ENCODE measurements around the gene DNAJA1. TPM values are rescaled to one million over a fixed set of nuclear protein-coding genes. Genes with fewer than 3 reads are reported as not detected.
A peak's percentile ranks its signal among the peaks of the same experiment; 100 is the strongest.

Gene DNAJA1
- total RNA-seq, 2 donors from 2014 or later, result 60.5 to 112 TPM

DNA sequence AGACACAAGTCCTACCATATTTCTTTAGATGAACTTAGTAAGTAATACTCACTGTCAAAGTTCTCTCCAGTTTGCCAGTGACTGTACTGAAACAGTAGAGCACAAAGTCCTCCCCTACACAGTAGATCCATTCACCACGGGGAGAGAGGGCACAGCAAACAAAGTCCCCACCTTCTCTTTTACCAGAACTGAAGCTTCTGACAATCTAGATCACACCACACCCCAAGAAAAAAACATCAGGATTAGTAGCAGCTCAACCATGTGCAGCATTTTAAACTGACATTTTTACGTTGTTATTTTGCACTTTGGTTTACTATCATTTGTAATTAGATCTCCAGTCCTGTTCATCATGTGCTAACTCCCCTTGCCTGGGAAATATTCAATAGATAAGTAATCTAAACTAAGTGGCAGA lies 23.0 kb downstream of the DNAJA1 start:
- Histone ChIP-seq H3K27me3 (replicated peaks; ENCODE audit: insufficient read depth) (no peaks in the 10 kb centered on the region), H3K4me3 (no peak overlapping the region), H3K27ac (no peak overlapping the region), H3K9me3 (no peaks in the 10 kb centered on the region), H3K4me1 (ENCODE audit: control insufficient read depth in 1 of 2, low read depth in 2 of 2) (peaks cover 0 to 6% of the 10 kb centered on the region in 2 donors), H3K36me3 (peaks cover 27% of the 10 kb centered on the region)
- DNase-seq (ENCODE audit: low spot score), result no peak
- ATAC-seq (ENCODE audit: insufficient number of reproducible peaks, low FRiP score, low read depth), result no peak
- TF ChIP-seq, protein P1, sequence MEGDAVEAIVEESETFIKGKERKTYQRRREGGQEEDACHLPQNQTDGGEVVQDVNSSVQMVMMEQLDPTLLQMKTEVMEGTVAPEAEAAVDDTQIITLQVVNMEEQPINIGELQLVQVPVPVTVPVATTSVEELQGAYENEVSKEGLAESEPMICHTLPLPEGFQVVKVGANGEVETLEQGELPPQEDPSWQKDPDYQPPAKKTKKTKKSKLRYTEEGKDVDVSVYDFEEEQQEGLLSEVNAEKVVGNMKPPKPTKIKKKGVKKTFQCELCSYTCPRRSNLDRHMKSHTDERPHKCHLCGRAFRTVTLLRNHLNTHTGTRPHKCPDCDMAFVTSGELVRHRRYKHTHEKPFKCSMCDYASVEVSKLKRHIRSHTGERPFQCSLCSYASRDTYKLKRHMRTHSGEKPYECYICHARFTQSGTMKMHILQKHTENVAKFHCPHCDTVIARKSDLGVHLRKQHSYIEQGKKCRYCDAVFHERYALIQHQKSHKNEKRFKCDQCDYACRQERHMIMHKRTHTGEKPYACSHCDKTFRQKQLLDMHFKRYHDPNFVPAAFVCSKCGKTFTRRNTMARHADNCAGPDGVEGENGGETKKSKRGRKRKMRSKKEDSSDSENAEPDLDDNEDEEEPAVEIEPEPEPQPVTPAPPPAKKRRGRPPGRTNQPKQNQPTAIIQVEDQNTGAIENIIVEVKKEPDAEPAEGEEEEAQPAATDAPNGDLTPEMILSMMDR (IDR thresholded peaks at IDR 0.05), result no peak

GRCh38 chr9:33049680-33050361 lies 24.7 kb downstream of the DNAJA1 start:
- no peak for ATAC-seq (ENCODE audit: insufficient number of reproducible peaks, low FRiP score, low read depth)
- TF ChIP-seq, protein P1 (IDR thresholded peaks at IDR 0.05), result no peak

GRCh38 chr9:33051144-33051543 lies 26.1 kb downstream of the DNAJA1 start:
- H3K27me3 ChIP-seq (replicated peaks; ENCODE audit: insufficient read depth), result no peaks in the 10 kb centered on the region
- DNase-seq (ENCODE audit: low spot score) (no peak), ATAC-seq (ENCODE audit: insufficient number of reproducible peaks, low FRiP score, low read depth) (no peak)
- no peak overlapping the region for H3K4me3 ChIP-seq
- H3K9me3 ChIP-seq, result no peaks in the 10 kb centered on the region
- no peaks in the 10 kb centered on the region for H3K4me1 ChIP-seq (ENCODE audit: control insufficient read depth in 1 of 2, low read depth in 2 of 2)
- no peak overlapping the region for H3K27ac ChIP-seq
- TF ChIP-seq, protein P1 (IDR thresholded peaks at IDR 0.05), result no peak
- H3K36me3 ChIP-seq, result peaks cover 40% of the 10 kb centered on the region

More at GRCh38 chr9:33049680-33050361, 24.7 kb downstream of the DNAJA1 start:
- H3K27ac ChIP-seq, result no peak overlapping the region
- H3K27me3 ChIP-seq (replicated peaks; ENCODE audit: insufficient read depth), result no peaks in the 10 kb centered on the region
- no peaks in the 10 kb centered on the region for H3K9me3 ChIP-seq
- H3K4me1 ChIP-seq (ENCODE audit: control insufficient read depth in 1 of 2, low read depth in 2 of 2), result no peaks in the 10 kb centered on the region
- no peak for DNase-seq (ENCODE audit: low spot score)
- peaks cover 32% of the 10 kb centered on the region for H3K36me3 ChIP-seq
- no peak overlapping the region for H3K4me3 ChIP-seq

- H3K27ac ChIP-seq, result no peak overlapping the region
- DNase-seq (ENCODE audit: low spot score) (no peak), ATAC-seq (ENCODE audit: insufficient number of reproducible peaks, low FRiP score, low read depth) (no peak)
- no peaks in the 10 kb centered on the region for H3K27me3 ChIP-seq (replicated peaks; ENCODE audit: insufficient read depth)
- TF ChIP-seq, protein P1 (IDR thresholded peaks at IDR 0.05), result no peak
- H3K4me3 ChIP-seq, result no peak overlapping the region
- no peaks in the 10 kb centered on the region for H3K9me3 ChIP-seq
- peaks cover 19 to 24% of the 10 kb centered on the region in 2 donors for H3K4me1 ChIP-seq (ENCODE audit: control insufficient read depth in 1 of 2, low read depth in 2 of 2)
- H3K36me3 ChIP-seq, result peaks cover 41% of the 10 kb centered on the region
Measured at GRCh38 chr9:33065157-33066076, 40.3 kb downstream of the DNAJA1 start.

DNA sequence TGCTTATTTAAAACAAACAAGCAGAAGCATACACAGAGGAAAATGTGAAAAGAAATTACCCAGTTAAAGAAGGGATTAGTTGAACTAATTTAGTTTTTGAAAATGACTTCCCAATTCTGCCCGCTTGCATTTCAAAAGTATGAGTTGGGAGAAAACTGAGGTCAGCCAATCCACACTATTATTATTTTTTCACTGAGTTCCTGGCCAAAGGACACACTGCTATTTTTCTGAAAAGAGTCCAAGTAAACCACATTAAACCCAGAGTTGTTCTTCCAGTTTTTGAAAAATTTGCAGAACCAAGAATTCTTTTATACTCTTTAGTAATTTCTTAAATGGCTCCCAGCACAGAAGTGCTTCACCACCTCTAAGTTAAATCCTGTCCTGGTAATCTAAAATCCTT lies 43.9 kb downstream of the DNAJA1 start:
- no peaks in the 10 kb centered on the region for H3K27me3 ChIP-seq (replicated peaks; ENCODE audit: insufficient read depth)
- DNase-seq (ENCODE audit: low spot score), result no peak
- H3K4me1 ChIP-seq (ENCODE audit: control insufficient read depth in 1 of 2, low read depth in 2 of 2), result peaks cover 22 to 27% of the 10 kb centered on the region in 2 donors
- H3K36me3 ChIP-seq, result peaks cover 46% of the 10 kb centered on the region
- no peak overlapping the region for H3K4me3 ChIP-seq
- TF ChIP-seq, protein P1 (IDR thresholded peaks at IDR 0.05), result no peak
- peak overlapping the region in 1 of 2 donors; percentile 48 for H3K27ac ChIP-seq
- no peak for ATAC-seq (ENCODE audit: insufficient number of reproducible peaks, low FRiP score, low read depth)
- no peaks in the 10 kb centered on the region for H3K9me3 ChIP-seq
